Stimulated activated CD8-positive, alpha-beta memory T cell treated with anti-CD3 and anti-CD28 coated beads, Interleukin-15, amount 100 ng/mL, for 24 hours (primary cell): Measurements from ENCODE around the gene CD6.

Experiments
- DNase-seq: peaks from one replicate; pipeline ENCODE4 v3.0.0-alpha.2; 2020; ENCODE audit warnings: low read depth

CD6 gene, protein sequence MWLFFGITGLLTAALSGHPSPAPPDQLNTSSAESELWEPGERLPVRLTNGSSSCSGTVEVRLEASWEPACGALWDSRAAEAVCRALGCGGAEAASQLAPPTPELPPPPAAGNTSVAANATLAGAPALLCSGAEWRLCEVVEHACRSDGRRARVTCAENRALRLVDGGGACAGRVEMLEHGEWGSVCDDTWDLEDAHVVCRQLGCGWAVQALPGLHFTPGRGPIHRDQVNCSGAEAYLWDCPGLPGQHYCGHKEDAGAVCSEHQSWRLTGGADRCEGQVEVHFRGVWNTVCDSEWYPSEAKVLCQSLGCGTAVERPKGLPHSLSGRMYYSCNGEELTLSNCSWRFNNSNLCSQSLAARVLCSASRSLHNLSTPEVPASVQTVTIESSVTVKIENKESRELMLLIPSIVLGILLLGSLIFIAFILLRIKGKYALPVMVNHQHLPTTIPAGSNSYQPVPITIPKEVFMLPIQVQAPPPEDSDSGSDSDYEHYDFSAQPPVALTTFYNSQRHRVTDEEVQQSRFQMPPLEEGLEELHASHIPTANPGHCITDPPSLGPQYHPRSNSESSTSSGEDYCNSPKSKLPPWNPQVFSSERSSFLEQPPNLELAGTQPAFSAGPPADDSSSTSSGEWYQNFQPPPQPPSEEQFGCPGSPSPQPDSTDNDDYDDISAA

DNA sequence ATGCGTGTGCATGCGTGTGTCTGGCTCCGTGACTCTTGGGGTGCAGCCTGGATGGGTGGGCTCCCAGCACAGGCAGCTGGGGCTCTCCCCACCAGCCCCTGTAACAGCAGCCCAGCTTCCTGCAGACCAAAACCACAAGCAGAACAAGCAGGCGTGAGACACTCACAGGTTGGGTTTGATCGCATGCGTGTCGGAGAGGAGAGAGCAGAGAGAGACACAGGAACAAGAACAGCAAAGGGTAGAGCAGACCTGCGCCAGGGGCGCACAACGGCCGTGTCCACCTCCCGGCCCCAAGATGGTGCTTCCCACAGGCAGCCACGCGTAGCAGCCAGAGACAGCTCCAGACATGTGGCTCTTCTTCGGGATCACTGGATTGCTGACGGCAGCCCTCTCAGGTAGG lies at the start of gene CD6:
Gene CD6, plus strand, starts transcription at position 161 of the 400 bp plus-strand sequence. Its CDS starts 186 bp downstream, at position 347.
- no peak for DNase-seq

DNA sequence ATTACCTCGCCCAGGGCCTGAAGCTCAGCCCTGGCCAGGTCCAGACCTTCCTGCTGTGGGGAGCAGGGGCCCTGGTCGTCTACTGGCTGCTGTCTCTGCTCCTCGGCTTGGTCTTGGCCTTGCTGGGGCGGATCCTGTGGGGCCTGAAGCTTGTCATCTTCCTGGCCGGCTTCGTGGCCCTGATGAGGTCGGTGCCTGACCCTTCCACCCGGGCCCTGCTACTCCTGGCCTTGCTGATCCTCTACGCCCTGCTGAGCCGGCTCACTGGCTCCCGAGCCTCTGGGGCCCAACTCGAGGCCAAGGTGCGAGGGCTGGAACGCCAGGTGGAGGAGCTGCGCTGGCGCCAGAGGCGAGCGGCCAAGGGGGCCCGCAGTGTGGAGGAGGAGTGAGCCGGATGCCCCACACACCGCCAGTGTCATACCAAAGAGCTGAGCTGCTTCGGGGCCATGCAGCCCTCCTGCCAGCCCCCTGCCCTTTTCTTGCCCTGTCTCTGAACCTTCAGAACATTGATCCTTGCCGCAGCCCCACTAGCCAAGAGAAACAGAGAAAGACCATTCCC lies 49.6 kb upstream of the CD6 start:
- no peak for DNase-seq

DNA sequence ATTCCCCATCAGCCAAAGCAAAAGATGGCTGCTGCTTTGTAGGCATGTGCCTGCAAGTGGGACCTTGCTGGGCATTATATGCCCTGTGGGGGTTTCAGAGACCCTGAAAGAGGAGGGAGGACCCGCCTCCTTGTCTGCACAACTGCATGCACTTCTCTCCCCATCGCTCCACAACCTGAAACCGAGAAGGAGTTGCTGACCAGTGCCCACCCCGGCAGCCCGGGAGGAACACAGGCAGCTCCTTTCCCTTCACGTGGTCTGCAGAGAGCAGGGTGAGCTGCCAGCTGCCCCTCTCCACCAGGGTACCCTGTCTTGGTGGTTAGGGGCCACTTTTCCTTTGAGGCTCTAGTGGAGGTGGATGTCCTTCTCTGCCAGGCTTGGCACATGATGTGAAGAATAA lies 48.6 kb upstream of the CD6 start:
- no peak for DNase-seq

DNA sequence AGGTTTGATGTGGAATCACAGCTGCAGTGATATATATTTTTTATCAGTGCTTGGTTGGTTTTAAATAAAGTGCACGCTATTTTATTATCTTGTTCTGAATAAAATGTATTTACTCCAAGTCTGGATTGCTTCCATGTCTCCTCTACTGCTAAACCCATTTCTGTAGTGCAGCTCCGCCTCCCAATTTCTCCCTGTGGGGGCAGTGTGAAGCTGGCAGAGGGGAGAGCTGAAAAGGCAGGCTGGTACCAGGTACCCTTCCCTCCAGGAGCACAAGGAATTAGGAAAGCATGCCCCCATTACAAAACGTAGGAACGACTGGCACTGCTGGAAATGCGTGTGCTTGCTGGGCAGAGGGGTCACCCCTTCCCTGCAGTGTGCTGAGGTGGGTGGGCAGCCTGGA lies 48.2 kb upstream of the CD6 start:
- DNase-seq: no peak

DNA sequence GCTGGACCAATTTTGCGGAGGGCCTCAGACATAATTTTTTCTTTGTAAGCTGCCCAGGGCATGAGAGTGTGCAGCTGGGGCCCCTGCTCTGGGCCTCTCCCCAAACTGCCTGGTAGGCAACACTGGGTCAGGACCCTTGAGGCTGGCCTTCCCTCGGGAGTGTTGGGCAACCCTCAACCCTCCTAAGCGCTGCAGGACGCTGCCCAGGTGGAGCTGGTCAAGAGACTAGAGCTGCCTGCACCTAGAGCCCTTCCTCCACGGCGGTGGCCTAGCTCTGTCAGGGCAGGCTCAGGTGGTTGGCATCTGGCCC lies 47.7 kb upstream of the CD6 start:
- DNase-seq: no peak

DNA sequence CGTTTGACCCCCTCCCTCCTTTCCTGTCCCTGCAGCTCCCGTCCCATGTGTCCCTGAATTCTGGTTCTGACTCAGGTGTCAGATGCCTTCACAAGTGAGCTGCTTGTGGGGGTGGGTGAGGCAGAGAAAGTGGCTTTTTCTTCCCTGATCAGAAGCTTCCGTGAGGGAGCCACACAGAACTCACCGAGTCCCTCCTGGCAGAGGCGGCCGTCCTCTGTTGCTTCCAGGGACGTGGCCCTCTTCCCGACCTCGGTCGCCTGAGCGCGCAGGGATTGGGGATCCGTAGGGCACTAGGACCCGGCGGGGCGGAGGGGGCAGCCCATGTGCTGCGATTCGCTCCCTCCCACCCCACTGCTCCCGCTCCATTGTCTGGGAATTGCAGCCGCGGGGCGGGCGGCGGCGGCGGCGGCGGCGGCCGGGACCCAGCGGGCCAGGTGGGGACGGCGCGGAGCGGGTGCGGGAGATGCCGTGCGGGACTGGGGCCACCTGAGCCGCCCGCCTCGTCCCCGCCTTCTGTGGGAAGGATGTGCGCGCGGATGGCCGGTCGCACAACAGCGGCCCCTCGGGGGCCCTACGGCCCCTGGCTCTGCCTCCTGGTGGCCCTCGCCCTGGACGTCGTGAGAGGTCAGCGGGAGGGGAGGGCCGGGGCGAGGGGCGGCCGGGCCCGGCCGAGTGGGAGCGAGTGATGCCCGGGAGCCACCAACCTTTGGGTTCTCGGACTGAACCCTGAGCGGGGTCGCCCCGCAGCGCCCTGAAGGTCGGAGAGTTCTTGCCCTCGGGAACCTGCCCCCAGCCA lies 47.2 kb upstream of the CD6 start, which contains the start of gene TMEM132A:
Gene TMEM132A, plus strand, starts transcription at position 351 of the 796 bp plus-strand sequence. Its CDS starts 174 bp downstream, at position 525.
- no peak for DNase-seq

DNA sequence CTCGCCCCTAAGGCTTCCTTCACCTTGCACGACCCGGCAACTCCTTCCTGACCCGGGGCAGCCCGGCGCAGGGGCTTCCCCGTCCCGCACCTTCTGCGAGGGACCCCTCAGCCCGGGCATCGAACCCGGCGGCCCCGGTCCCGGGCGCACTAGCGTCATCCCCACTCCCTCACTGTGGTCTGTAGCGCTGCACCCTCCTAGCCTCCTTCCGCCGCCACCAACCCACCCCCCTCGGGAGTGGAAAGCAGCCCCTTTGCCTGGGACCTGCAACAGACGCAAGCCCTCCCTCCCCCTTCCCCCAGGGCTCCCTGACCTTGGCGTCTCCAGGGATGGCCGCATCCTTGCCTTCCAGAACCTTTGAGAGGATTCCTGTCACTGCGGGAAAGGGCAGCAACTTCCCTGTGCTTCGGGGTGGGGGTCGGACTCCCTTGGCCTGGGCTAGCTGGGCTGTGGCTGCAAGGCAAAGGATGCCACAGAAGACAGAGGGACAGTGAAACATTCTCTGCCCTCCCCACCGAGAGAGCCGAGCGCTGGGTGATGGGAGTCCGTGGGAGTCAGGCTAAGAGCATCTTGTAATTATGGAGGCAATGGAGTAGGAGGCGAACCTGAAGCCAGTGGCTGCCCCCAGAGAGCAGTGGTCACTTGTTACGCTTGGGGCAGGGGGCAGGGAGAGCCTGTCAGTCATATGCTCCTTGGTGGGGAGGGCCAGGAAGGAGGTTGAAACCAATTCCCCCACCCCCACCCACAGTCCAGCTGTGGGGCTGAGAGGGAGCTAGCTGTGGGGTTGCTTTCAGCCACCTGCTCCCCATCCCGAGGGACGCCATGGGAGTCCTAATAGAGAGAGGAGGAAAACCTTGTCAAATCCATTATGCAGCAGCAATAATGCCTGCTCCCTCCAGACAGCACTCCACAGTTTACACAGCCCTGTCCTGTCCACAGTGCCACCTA lies 46.3 kb upstream of the CD6 start:
- DNase-seq: no peak

DNA sequence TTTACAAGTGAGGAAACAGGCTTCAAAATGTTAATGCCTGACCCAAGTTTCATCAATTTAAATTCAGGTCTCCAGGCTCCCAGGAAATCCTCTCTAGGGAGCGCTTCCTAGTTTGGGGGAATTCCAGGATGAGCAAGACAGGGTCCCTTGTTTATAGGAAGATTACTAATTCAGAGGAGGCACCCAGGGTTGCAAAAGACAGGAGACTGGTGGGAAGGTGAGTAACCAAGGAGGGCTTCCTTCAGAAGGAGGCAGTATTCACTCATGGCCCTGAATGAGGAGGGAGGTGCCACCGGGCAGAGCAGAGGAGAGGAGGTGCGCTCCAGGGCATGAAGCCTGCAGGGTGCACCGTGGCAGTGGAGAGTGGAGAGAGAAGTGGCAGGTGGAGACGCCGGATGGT lies 45.6 kb upstream of the CD6 start:
- DNase-seq: no peak

DNA sequence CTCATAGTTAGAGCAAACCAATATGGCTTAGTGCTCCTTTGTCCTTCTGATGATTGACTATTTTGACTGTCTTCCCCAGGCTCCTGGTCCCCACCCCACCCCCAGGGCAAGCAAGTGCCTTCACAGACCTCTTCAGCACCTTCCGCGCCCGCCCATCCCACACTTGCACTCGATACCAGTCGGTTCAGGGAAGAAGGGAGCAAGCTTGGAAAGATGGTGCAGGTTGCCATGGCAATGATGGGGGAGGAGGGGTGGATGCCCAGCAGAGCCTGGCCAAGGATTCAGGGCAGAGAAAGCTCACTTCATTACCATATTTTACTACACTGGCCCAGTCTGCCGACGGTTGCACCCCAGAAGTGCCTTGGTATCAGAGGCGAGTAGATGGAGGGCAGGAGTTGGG lies 45.0 kb upstream of the CD6 start:
- no peak for DNase-seq

DNA sequence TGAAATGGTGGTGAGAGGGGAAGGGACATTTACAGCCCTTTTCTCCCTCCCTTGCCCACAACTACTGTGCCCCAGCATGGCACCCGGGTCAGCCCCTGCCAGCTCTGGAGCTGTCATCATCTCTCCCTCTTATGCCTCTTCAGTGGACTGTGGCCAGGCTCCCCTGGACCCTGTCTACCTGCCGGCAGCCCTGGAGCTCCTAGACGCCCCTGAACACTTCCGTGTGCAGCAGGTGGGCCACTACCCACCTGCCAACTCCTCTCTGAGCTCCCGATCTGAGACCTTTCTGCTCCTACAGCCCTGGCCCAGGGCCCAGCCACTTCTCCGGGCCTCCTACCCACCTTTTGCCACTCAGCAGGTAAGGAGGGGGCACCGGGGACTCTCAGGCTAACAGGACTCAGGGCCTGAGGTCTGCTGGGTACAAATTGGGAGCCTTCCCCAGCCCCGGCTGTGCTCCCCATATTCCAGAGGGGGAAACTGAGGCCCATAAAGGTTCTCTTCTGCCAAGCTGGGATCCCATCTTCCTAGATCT lies 44.4 kb upstream of the CD6 start:
- DNase-seq: no peak

DNA sequence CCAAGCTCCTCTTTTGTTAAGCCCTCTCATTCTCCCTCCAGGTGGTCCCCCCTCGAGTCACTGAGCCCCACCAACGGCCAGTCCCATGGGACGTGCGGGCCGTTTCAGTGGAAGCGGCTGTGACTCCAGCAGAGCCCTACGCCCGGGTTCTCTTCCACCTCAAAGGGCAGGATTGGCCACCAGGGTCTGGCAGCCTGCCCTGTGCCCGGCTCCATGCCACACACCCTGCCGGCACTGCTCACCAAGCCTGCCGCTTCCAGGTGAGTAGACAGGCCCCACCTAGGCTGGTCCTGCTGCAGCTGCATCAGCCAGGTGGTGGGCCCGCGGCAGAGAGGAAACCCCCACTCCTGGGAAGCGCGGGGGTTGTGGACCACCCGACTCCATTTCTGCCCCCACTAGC lies 43.9 kb upstream of the CD6 start:
- no peak for DNase-seq

DNA sequence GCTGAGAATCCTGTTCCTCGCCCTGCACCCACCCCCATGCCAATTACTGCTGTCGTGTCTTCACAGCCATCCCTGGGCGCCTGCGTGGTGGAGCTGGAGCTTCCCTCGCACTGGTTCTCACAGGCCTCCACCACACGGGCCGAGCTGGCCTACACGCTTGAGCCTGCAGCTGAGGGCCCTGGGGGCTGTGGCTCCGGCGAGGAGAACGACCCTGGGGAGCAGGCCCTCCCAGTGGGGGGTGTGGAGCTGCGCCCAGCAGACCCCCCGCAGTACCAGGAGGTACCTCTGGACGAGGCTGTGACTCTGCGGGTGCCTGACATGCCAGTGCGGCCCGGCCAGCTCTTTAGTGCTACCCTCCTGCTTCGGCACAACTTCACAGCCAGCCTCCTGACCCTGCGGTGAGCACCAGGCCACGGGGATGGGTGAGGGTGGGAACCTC lies 42.9 kb upstream of the CD6 start:
- DNase-seq: no peak

DNA sequence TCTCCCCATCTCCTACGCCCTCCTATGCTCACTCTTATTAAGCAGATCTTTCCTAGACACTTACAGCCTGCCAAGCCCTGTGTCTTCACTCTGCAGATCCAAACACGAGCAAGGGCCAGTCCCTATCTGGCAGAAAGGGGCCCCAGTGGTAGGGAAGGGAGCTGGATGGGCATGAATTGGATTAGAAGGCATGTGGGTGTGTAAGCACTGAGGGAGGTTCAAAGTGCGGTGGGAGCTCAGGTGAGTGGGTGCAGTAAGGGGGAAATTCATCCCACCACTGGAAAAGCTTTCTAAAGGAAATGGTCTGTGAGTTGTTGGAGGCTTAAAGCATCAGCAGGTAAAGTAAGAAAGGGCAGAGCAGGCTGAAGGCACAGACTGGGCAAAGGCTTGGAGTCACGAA lies 41.7 kb upstream of the CD6 start:
- DNase-seq: no peak

DNA sequence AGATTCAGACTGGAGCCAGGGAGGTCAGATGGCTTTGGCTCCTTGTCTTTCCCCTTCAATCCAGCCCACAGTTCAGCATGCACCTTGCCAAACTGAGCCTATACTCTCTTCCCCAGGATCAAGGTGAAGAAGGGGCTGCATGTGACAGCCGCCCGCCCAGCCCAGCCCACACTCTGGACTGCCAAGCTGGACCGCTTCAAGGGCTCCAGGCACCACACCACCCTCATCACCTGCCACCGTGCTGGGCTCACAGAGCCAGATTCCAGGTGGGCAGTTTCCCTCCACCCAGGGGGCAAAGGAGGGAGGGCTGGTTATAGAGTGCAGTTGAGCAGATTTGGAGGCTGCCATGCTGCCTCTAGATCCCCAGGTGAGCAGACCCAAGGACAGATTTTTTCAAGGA lies 41.1 kb upstream of the CD6 start:
- DNase-seq: no peak

DNA sequence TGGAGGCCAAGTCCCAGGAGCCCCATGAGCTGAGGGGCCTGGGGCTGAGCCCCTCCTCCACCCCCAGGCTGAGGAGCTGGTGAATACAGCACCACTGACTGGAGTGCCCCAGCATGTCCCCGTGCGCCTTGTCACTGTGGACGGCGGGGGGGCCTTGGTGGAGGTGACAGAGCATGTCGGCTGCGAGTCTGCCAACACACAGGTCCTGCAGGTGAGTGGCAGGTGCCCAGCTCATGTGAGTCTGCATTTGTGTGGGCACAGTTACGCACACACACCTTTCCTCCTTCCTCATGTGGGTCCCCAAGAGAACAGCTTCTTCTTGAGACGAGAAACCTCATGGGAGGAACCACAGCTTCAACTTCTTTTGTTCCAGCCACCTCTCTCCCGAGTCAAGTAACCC lies 39.6 kb upstream of the CD6 start:
- no peak for DNase-seq

DNA sequence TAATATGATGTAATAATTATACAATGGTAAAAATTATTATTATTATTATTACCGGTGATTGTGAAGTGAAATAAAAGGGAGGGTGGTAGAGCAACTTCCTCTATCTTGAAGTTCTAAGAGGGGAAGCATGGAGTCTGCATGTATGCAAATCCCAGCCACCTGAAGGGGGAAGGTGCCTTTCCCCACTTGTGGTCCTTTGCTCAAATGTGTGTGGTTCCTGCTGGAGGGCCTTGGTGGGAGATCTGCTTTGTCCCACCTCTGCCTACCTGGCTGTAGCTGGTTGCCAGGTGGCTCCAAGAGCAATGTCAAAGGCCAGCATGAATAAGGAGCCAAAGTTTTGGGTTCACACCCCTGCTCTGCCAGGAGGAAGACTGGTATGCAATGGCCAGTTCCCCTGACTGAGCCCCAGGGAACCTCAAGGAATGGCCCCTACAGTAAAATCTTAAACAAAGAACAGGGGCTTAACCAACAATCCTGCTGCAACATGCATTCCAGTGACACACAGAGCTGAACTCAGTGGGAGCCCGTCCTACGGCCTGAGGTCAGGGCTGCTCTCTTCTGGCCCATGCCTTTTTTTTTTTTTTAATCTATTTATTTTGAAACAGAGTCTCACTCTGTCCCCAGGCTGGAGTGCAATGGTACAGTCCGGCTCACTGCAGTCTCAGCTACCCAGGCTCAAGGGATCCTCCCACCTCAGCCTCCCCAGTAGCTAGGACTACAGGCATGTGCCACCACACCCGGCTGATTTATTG lies 38.7 kb upstream of the CD6 start:
- DNase-seq: no peak

DNA sequence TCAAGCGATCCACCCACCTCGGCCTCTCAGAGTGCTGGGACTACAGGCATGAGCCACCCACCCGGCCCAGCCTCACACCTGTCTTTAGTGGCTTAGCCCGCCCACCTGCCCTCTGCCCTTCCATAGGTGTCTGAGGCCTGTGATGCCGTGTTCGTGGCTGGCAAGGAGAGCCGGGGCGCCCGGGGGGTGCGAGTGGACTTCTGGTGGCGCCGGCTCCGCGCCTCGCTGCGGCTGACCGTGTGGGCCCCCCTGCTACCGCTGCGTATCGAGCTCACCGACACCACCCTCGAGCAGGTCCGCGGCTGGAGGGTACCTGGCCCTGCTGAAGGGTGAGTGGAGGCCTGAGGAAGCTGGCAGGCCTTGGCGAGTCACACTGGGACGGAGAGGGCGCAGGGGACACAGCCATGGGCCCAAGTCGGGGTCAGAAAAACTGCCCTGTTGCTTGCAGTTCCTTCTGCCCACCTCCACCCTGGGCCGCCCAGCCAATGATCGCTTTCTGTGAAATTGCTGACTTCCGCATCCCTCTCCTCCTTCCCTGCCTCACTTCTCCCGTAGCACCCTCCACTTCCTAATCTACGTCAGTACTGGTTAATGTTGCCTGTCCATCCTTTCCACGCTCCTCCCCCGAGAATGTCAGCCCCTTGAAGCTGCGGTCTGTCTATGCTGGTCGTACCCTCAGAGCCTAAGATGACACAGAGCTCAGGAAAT lies 37.9 kb upstream of the CD6 start:
- DNase-seq: no peak

DNA sequence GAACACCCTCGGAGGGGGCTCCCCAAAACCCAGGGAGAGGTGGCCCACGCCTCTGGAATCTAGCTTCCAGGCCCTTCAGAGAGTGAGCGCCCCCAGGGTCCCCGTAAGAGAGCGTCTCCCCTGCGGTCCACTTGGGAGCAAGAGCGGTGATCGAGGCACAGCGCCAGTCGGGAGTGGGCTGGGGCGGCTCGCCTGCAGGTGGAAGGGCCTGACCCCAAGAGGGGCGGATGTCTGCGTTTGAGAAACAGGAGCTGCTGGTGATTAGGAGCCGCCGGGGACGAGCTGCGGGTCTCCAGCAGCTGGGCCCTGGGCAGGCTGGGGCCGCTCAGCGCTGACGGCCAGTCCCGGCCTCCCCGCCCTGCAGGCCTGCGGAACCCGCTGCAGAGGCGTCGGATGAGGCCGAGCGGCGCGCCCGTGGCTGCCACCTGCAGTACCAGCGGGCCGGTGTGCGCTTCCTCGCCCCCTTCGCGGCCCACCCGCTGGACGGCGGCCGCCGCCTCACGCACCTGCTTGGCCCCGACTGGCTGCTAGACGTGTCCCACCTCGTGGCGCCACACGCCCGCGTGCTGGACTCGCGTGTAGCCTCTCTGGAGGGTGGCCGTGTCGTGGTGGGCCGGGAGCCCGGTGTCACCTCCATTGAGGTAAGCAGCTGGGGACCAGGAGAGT lies 37.2 kb upstream of the CD6 start:
- DNase-seq: no peak
